Mammary epithelial cell (primary cell): ENCODE measurements around the gene CNTRL.

ENCODE experiments used
- CTCF ChIP-seq, 2 donors: IDR thresholded peaks in 1 of 2; conservative IDR thresholded peaks in 1 of 2; 2 replicates each; pipeline ENCODE4 v1.5.1; 2011 to 2012; ENCODE audit warnings: inconsistent platforms in 2 of 2, low read length in 2 of 2, mild to moderate bottlenecking in 2 of 2, control low read depth in 1 of 2, low read depth in 1 of 2; ENCODE audit not compliant: insufficient read depth in 1 of 2; ENCODE audit errors: extremely low read depth in 1 of 2
- EZH2 ChIP-seq: IDR thresholded peaks from 2 replicates; pipeline ENCODE4 v1.6.1; 2012; ENCODE audit warnings: low read length, inconsistent platforms, borderline replicate concordance

GRCh38 chr9:121168052-121168451 is 93.3 kb downstream of the CNTRL start:
- no peak for TF ChIP-seq CTCF (conservative IDR thresholded peaks at IDR 0.05 in 1 of 2, IDR thresholded peaks at IDR 0.05 in 1 of 2; ENCODE audit: extremely low read depth in 1 of 2, insufficient read depth in 1 of 2, low read depth in 1 of 2, low read length in 2 of 2)
- TF ChIP-seq EZH2: no peak
